HepG2 (cell line): ENCODE measurements around the gene TBX3. TPM values are rescaled to one million over a fixed set of nuclear protein-coding genes. Genes with fewer than 3 reads are reported as not detected.

ENCODE experiments used
- ATAC-seq: fragments of 200-7000 bp; cut with Tn5 transposase; 3 replicates; pipeline ENCODE4 v1.9.1; 2020; ENCODE audit warnings: mild to moderate bottlenecking, moderate library complexity
- BruUV-seq: library from RNA; stranded (reverse); fragments of 400-500 nt; replicated peaks from 2 replicates; lab custom pipeline; 2021; lab: Mats Ljungman, UMichigan
- CTCF ChIA-PET: fragments of 300-600 bp; formaldehyde crosslinking; extraction: SDS; loops from one replicate; lab custom pipeline; 2021; ENCODE audit warnings: low total read pairs, inconsistent platforms, low intra/inter-chr PET ratio; lab: Yijun Ruan, JAX
- POLR2A ChIA-PET: fragments of 350-600 bp; sonication (Branson Sonifier 250); formaldehyde crosslinking; loops from one replicate; lab custom pipeline; 2020; ENCODE audit warnings: antibody characterized with exemption, inconsistent platforms; lab: Yijun Ruan, JAX
- DNase-seq: peaks from one replicate; pipeline ENCODE4 v3.0.0-alpha.2; 2015; ENCODE audit warnings: low spot score
- FAIRE-seq: peaks from 3 replicates; lab custom pipeline; 2011; peaks lifted over from hg19 to GRCh38; lab: Jason Lieb, UNC
- H2AFZ ChIP-seq: one replicate; pipeline ENCODE4 v1.6.1; 2011; ENCODE audit warnings: low read length, inconsistent platforms
- H3K27ac ChIP-seq: fragments of 300-600 bp; 3 replicates; pipeline ENCODE4 v1.8.0; 2011; ENCODE audit warnings: mixed run types, mild to moderate bottlenecking, mixed read lengths, low read length, inconsistent platforms; ENCODE audit not compliant: insufficient read depth; ENCODE audit errors: extremely low read length
- H3K27me3 ChIP-seq, 2 experiments: fragments of 200-600 bp in 1 of 2; 2 replicates in 1 of 2; 3 replicates in 1 of 2; pipeline versions ENCODE4 v1.6.0 to v1.8.0; 2011; ENCODE audit warnings: low read length in 2 of 2, mild to moderate bottlenecking in 2 of 2, moderate library complexity in 2 of 2, inconsistent platforms in 1 of 2; ENCODE audit not compliant: insufficient read depth in 2 of 2, control insufficient read depth in 1 of 2
- H3K36me3 ChIP-seq, 2 experiments: fragments of 200-600 bp in 1 of 2; replicated peaks in 1 of 2; 2 replicates in 1 of 2; 3 replicates in 1 of 2; pipeline versions ENCODE4 v1.5.1 to v1.8.0; 2011; ENCODE audit warnings: low read length in 2 of 2, inconsistent platforms in 1 of 2; ENCODE audit not compliant: insufficient read depth in 2 of 2, control insufficient read depth in 1 of 2
- H3K4me1 ChIP-seq: 2 replicates; pipeline ENCODE4 v1.5.1; 2012; ENCODE audit warnings: low read length, inconsistent platforms; ENCODE audit not compliant: insufficient read depth
- H3K4me2 ChIP-seq: 2 replicates; pipeline ENCODE4 v1.6.0; 2011; ENCODE audit warnings: low read depth, low read length, inconsistent platforms
- H3K4me3 ChIP-seq, 3 experiments: fragments of 200-600 bp in 1 of 3; sonication (generic), shearing (Covaris generic) in 1 of 3; replicated peaks in 1 of 3; 2 replicates each; pipeline ENCODE4 v1.5.1; 2011 to 2016; ENCODE audit warnings: low read length in 3 of 3, inconsistent platforms in 2 of 3, low read depth in 2 of 3, mild to moderate bottlenecking in 2 of 3, control low read depth in 1 of 3, mixed read lengths in 1 of 3; ENCODE audit not compliant: insufficient read depth in 1 of 3
- H3K79me2 ChIP-seq: one replicate; pipeline ENCODE4 v1.6.1; 2011; ENCODE audit warnings: low read length, inconsistent platforms; ENCODE audit not compliant: insufficient read depth
- H3K9ac ChIP-seq: 2 replicates; pipeline ENCODE4 v1.6.0; 2011; ENCODE audit warnings: mild to moderate bottlenecking, low read depth, low read length, inconsistent platforms; ENCODE audit not compliant: insufficient read depth
- H3K9me3 ChIP-seq: 2 replicates; pipeline ENCODE4 v1.5.1; 2012; ENCODE audit warnings: mild to moderate bottlenecking, low read length
- H4K20me1 ChIP-seq: 2 replicates; pipeline ENCODE4 v1.6.0; 2011; ENCODE audit warnings: inconsistent platforms, mild to moderate bottlenecking, low read length, moderate library complexity; ENCODE audit not compliant: insufficient read depth
- CEBPB ChIP-seq: IDR thresholded peaks from 2 replicates; pipeline ENCODE4 v1.6.1; 2011; ENCODE audit warnings: low read depth, low read length, improper control_type of control experiment, borderline replicate concordance
- CHD4 ChIP-seq: fragments of 200-600 bp; sonication (generic); IDR thresholded peaks from 2 replicates; pipeline ENCODE4 v1.7.0; 2017; ENCODE audit warnings: mild to moderate bottlenecking, low read length, borderline replicate concordance
- CREB1 ChIP-seq, 2 experiments: fragments of 450-650 bp in 1 of 2; IDR thresholded peaks; 2 replicates each; pipeline ENCODE4 v1.6.1; 2016 to 2017; ENCODE audit warnings: control low read depth in 1 of 2, mild to moderate bottlenecking in 1 of 2, missing compliant biosample characterization in 1 of 2, missing genetic modification characterization in 1 of 2
- HDAC1 ChIP-seq: sonication (generic); formaldehyde crosslinking; IDR thresholded peaks from 2 replicates; pipeline ENCODE4 v1.5.1; 2020; ENCODE audit warnings: mild to moderate bottlenecking, missing genetic modification reagents
- HMG20A ChIP-seq: IDR thresholded peaks from 2 replicates; pipeline ENCODE4 v1.6.1; 2016; ENCODE audit warnings: borderline replicate concordance
- HNRNPH1 ChIP-seq: fragments of 200-400 bp; formaldehyde crosslinking; optimal IDR thresholded peaks from 2 replicates; pipeline ENCODE3; 2017; ENCODE audit warnings: mild to moderate bottlenecking, low read depth, low read length
- THYN1 ChIP-seq: sonication (generic); formaldehyde crosslinking; IDR thresholded peaks from 2 replicates; pipeline ENCODE4 v1.8.1; 2023; ENCODE audit warnings: low read depth, mild to moderate bottlenecking, moderate library complexity, missing genetic modification reagents, borderline replicate concordance
- TRIM22 ChIP-seq: fragments of 450-650 bp; IDR thresholded peaks from 2 replicates; pipeline ENCODE4 v1.6.1; 2017
- ZBTB3 ChIP-seq: sonication (generic); formaldehyde crosslinking; IDR thresholded peaks from 2 replicates; pipeline ENCODE4 v1.4.0; 2020; ENCODE audit warnings: low read depth, mild to moderate bottlenecking, moderate library complexity, missing genetic modification reagents, borderline replicate concordance
- ZFYVE20 ChIP-seq: sonication (generic); formaldehyde crosslinking; IDR thresholded peaks from 2 replicates; pipeline ENCODE4 v1.8.0; 2023; ENCODE audit warnings: low read depth, mild to moderate bottlenecking, moderate library complexity, missing genetic modification reagents, borderline replicate concordance
- ZNF362 ChIP-seq: sonication (generic); formaldehyde crosslinking; IDR thresholded peaks from 2 replicates; pipeline ENCODE4 v1.4.0; 2020; ENCODE audit warnings: missing genetic modification reagents, mild to moderate bottlenecking, borderline replicate concordance
- ZNF674 ChIP-seq: sonication (generic); formaldehyde crosslinking; IDR thresholded peaks from 2 replicates; pipeline ENCODE4 v1.5.0; 2020; ENCODE audit warnings: low read depth, mild to moderate bottlenecking, missing genetic modification reagents
- WGBS: methylation state at CpG from one replicate; pipeline ENCODE4 v1.1.6; 2017; ENCODE audit warnings: low lambda C conversion rate; 5-methylcytosine and 5-hydroxymethylcytosine counted together
- in situ Hi-C: cut with HindIII; loops from 2 replicates; pipeline ENCODE4 v1.10.0; 2017; ENCODE audit warnings: low pct_unique_long_range_greater_than_20kb; ENCODE audit not compliant: extremely low pct_ligation_motif_present
- intact Hi-C: fragments of 100-400 bp; cut with micrococcal nuclease; formaldehyde crosslinking; loops from one replicate; pipeline ENCODE4 v1.10.0; 2022; ENCODE audit not compliant: unreplicated experiment
- polyA plus RNA-seq, 8 experiments: library from polyadenylated mRNA; depleted of rRNA in 3 of 8; stranded (reverse) in 7 of 8; unstranded in 1 of 8; fragments of >200 nt; fragmentation: Illumina TruSeq in 4 of 8; extraction: Trizol in 4 of 8; gene quantifications; 2 replicates each; pipeline versions ENCODE4 v1.2.1 to v1.2.3, GENCODE V29; 2011 to 2016; ENCODE audit warnings: low read depth in 4 of 8, missing spikeins in 1 of 8, mixed read lengths in 1 of 8; ENCODE audit not compliant: insufficient read depth in 1 of 8
- total RNA-seq, 5 experiments: library from RNA; depleted of rRNA; stranded (reverse); fragments of >200 nt; fragmentation: Illumina TruSeq; extraction: Trizol; gene quantifications; 2 replicates each; pipeline ENCODE4 v1.2.3, GENCODE V29; 2016; ENCODE audit warnings: low read depth in 1 of 5
- TF ChIP-seq, protein P1 (sequence below): sonication (generic); formaldehyde crosslinking; IDR thresholded peaks from 2 replicates; pipeline ENCODE4 v1.5.1; 2020; ENCODE audit warnings: missing genetic modification reagents, mild to moderate bottlenecking, borderline replicate concordance

Gene TBX3
- total and polyA plus RNA-seq, 2 of the 13 experiments (the other 11 are each of a cell fraction or from before 2014, with no cell fraction given) = 27.1 to 42.4 TPM

DNA sequence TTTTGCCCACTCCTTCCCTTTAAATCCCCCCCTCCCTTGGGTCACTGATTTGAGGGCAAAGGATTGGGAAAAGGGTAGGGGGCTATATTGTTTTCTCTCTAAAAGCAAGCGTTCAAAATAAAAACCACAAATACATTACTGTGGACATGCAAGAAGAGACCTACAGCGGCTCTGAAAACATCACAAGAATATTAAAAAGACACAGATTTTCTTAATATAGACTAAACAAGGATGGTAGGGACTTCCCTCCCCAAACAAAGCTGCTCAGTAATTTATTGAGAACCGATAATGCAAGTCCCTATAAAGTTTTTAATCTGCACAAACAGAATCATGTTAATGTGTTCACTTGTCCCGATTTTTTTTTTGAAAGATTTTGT is 12.9 kb downstream of the TBX3 start:
- Histone ChIP-seq H3K9me3 (no peaks in the 10 kb centered on the region), H3K27ac (no peak overlapping the region), H3K27me3 (no peaks in the 10 kb centered on the region), H3K4me2 (peak overlapping the region; percentile 87; the same call in 1 of the 2 replicates), H3K9ac (no peak overlapping the region), H3K79me2 (peaks cover 21% of the 10 kb centered on the region), H2AFZ (no peak overlapping the region), H3K36me3 (peaks cover 16 to 36% of the 10 kb centered on the region in 2 experiments), H4K20me1 (peaks cover 13% of the 10 kb centered on the region; the same call in 1 of the 2 replicates), H3K4me3 (no peak overlapping the region; a peak in 1 of 6 replicates), H3K4me1 (peaks cover 62% of the 10 kb centered on the region)
- in situ Hi-C loops = loop anchor here (25.0 kb wide), 2 partner anchors 791 to 1241 kb away; no protein-coding TSS in a partner anchor
- ATAC-seq (no peak), DNase-seq (no peak), FAIRE-seq (no peak)
- TSS peak; percentile 34 for BruUV-seq
- intact Hi-C loops = no loop called here
- WGBS = 72% methylated on average over 4 of the region's 4 CpGs
- ChIA-PET POLR2A (interaction anchor here (8.2 kb wide), 1 partner anchor 13 kb away, joined by 101 read pairs; the partner anchor contains the start of gene TBX3), CTCF (no interaction called here)
- TF ChIP-seq HMG20A (CRISPR knock-in tag) (no peak), CEBPB (no peak), CHD4 (no peak), ZNF362 (CRISPR knock-in tag) (no peak), THYN1 (CRISPR knock-in tag) (no peak), HNRNPH1 (no peak), ZBTB3 (no peak), HDAC1 (CRISPR knock-in tag) (no peak), CREB1 (IDR thresholded peaks at IDR 0.05) (no peak), CREB1 (CRISPR knock-in tag; IDR thresholded peaks at IDR 0.05) (no peak), TRIM22 (no peak), ZFYVE20 (CRISPR knock-in tag) (no peak), ZNF674 (CRISPR knock-in tag) (no peak)
- TF ChIP-seq, protein P1, sequence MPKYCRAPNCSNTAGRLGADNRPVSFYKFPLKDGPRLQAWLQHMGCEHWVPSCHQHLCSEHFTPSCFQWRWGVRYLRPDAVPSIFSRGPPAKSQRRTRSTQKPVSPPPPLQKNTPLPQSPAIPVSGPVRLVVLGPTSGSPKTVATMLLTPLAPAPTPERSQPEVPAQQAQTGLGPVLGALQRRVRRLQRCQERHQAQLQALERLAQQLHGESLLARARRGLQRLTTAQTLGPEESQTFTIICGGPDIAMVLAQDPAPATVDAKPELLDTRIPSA (CRISPR knock-in tag) = no peak
